ENCODE measurements around the gene SEC14L3. TPM values are rescaled to one million over a fixed set of nuclear protein-coding genes. Genes with fewer than 3 reads are reported as not detected.

SEC14L3 gene
- polyA plus RNA-seq, 1 of the 3 experiments (the other 2 are of a cell fraction), result not detected

- Histone ChIP-seq H3K4me3 (ENCODE audit: low read depth in 2 of 2, low read length in 1 of 2) (no peak overlapping the region), H3K9ac (no peak overlapping the region), H3K36me3 (replicated peaks in 1 of 2; ENCODE audit: control insufficient read depth in 1 of 2, insufficient read depth in 2 of 2, low read length in 1 of 2) (no peaks in the 10 kb centered on the region), H3K27me3 (ENCODE audit: insufficient read depth) (no peaks in the 10 kb centered on the region; the same call in 1 of the 2 replicates), H3F3A (replicated peaks; ENCODE audit: insufficient read depth) (no peaks in the 10 kb centered on the region), H3K4me1 (ENCODE audit: control insufficient read depth in 1 of 2, insufficient read depth in 2 of 2, low read depth in 1 of 2, low read length in 1 of 2) (no peaks in the 10 kb centered on the region; a peak in 1 of 4 replicates), H3K9me3 (no peaks in the 10 kb centered on the region), H3K4me2 (no peak overlapping the region), H4K20me1 (ENCODE audit: insufficient read depth) (no peaks in the 10 kb centered on the region), H3K79me2 (ENCODE audit: insufficient read depth) (no peaks in the 10 kb centered on the region), H3K27ac (ENCODE audit: low read depth in 2 of 2, low read length in 1 of 2) (no peak overlapping the region), H2AFZ (ENCODE audit: low read depth) (no peak overlapping the region), H3K9me2 (no peaks in the 10 kb centered on the region)
- 81% methylated on average over 7 of the region's 11 CpGs for WGBS (ENCODE audit: low lambda C conversion rate)
- POLR2A ChIA-PET, result no interaction called here
- CTCF ChIA-PET, result no interaction called here
- DNase-seq, result no peak
- no peak for TF ChIP-seq POLR2AphosphoS5 (IDR thresholded peaks at IDR 0.05; ENCODE audit: low read depth, low read length)
- no peak for TF ChIP-seq NRF1 (IDR thresholded peaks at IDR 0.05; ENCODE audit: low read depth, low read length)
- TF ChIP-seq SMC3 (IDR thresholded peaks at IDR 0.05; ENCODE audit: low read depth, low read length), result no peak
- TF ChIP-seq TEAD4 (IDR thresholded peaks at IDR 0.05; ENCODE audit: borderline replicate concordance, insufficient read depth), result no peak
- TF ChIP-seq CTCF (IDR thresholded peaks at IDR 0.05), result no peak
- no peak for TF ChIP-seq SIN3A (IDR thresholded peaks at IDR 0.05; ENCODE audit: borderline replicate concordance, low read depth, low read length)
- TF ChIP-seq FOXM1 (IDR thresholded peaks at IDR 0.05; ENCODE audit: low read depth), result no peak
Observed at GRCh38 chr22:30490399-30490798, 18.6 kb upstream of the SEC14L3 start.

GRCh38 chr22:30488121-30488520 is 16.3 kb upstream of the SEC14L3 start:
- no peak for DNase-seq
- ChIA-PET CTCF (interaction anchor here (1.6 kb wide), 1 partner anchor 13 kb away, joined by 6 read pairs; no protein-coding TSS in a partner anchor), POLR2A (no interaction called here)
- Histone ChIP-seq H3K4me3 (ENCODE audit: low read depth in 2 of 2, low read length in 1 of 2) (no peak overlapping the region), H3K27ac (ENCODE audit: low read depth in 2 of 2, low read length in 1 of 2) (no peak overlapping the region), H3K4me2 (no peak overlapping the region), H2AFZ (ENCODE audit: low read depth) (no peak overlapping the region), H3K79me2 (ENCODE audit: insufficient read depth) (no peaks in the 10 kb centered on the region), H3K9me2 (no peaks in the 10 kb centered on the region), H3K27me3 (ENCODE audit: insufficient read depth) (no peaks in the 10 kb centered on the region), H3K36me3 (replicated peaks in 1 of 2; ENCODE audit: control insufficient read depth in 1 of 2, insufficient read depth in 2 of 2, low read length in 1 of 2) (no peaks in the 10 kb centered on the region), H3K9ac (no peak overlapping the region), H3F3A (replicated peaks; ENCODE audit: insufficient read depth) (no peaks in the 10 kb centered on the region), H4K20me1 (ENCODE audit: insufficient read depth) (no peaks in the 10 kb centered on the region), H3K9me3 (no peaks in the 10 kb centered on the region), H3K4me1 (ENCODE audit: control insufficient read depth in 1 of 2, insufficient read depth in 2 of 2, low read depth in 1 of 2, low read length in 1 of 2) (no peaks in the 10 kb centered on the region; a peak in 1 of 4 replicates)
- WGBS (ENCODE audit: low lambda C conversion rate), result 63% methylated on average over 7 of the region's 7 CpGs
- TF ChIP-seq MEF2A (IDR thresholded peaks at IDR 0.05; ENCODE audit: borderline replicate concordance, low read depth) (no peak), GABPA (IDR thresholded peaks at IDR 0.05; ENCODE audit: low read depth) (no peak), FOXJ3 (CRISPR knock-in tag; IDR thresholded peaks at IDR 0.05) (no peak)

GRCh38 chr22:30486661-30487115 is 14.9 kb upstream of the SEC14L3 start:
- H3K79me2 ChIP-seq (ENCODE audit: insufficient read depth), result no peaks in the 10 kb centered on the region
- H2AFZ ChIP-seq (ENCODE audit: low read depth), result no peak overlapping the region
- CTCF ChIA-PET, result interaction anchor here (0.7 to 3.7 kb wide), 9 partner anchors 9 to 1268 kb away, joined by 3 to 28 read pairs (median 4); partner anchors contain the start of genes RNF215 and SEC14L3
- no peaks in the 10 kb centered on the region for H3K9me2 ChIP-seq
- no peak for DNase-seq
- H3K4me1 ChIP-seq (ENCODE audit: control insufficient read depth in 1 of 2, insufficient read depth in 2 of 2, low read depth in 1 of 2, low read length in 1 of 2), result no peaks in the 10 kb centered on the region; a peak in 1 of 4 replicates
- no peaks in the 10 kb centered on the region for H3K27me3 ChIP-seq (ENCODE audit: insufficient read depth)
- no peaks in the 10 kb centered on the region for H4K20me1 ChIP-seq (ENCODE audit: insufficient read depth)
- TF ChIP-seq NFIC (IDR thresholded peaks at IDR 0.05; ENCODE audit: borderline replicate concordance), result no peak
- no peak for TF ChIP-seq IRF3 (IDR thresholded peaks at IDR 0.05; ENCODE audit: low read depth, low read length)
- no peak for TF ChIP-seq MAX (IDR thresholded peaks at IDR 0.05; ENCODE audit: low read depth)
- no peak for TF ChIP-seq MXI1 (IDR thresholded peaks at IDR 0.05; ENCODE audit: low read depth, low read length)
- no peak for TF ChIP-seq RFX5 (IDR thresholded peaks at IDR 0.05; ENCODE audit: low read length)
- no peak for TF ChIP-seq RXRA (IDR thresholded peaks at IDR 0.05; ENCODE audit: borderline replicate concordance, low read depth)
- TF ChIP-seq NRF1 (IDR thresholded peaks at IDR 0.05; ENCODE audit: low read depth, low read length), result no peak
- TF ChIP-seq YY1 (IDR thresholded peaks at IDR 0.05; ENCODE audit: low read depth), result no peak
- TF ChIP-seq PBX3 (IDR thresholded peaks at IDR 0.05), result no peak
- no peak overlapping the region for H3K4me2 ChIP-seq
- no peaks in the 10 kb centered on the region for H3K36me3 ChIP-seq (replicated peaks in 1 of 2; ENCODE audit: control insufficient read depth in 1 of 2, insufficient read depth in 2 of 2, low read length in 1 of 2)
- no peak overlapping the region for H3K27ac ChIP-seq (ENCODE audit: low read depth in 2 of 2, low read length in 1 of 2)
- no peak overlapping the region for H3K9ac ChIP-seq
- no peaks in the 10 kb centered on the region for H3K9me3 ChIP-seq
- POLR2A ChIA-PET, result interaction anchor here (0.5 kb wide), 1 partner anchor 60 kb away, joined by 3 read pairs; no protein-coding TSS in a partner anchor
- H3K4me3 ChIP-seq (ENCODE audit: low read depth in 2 of 2, low read length in 1 of 2), result no peak overlapping the region
- H3F3A ChIP-seq (replicated peaks; ENCODE audit: insufficient read depth), result no peaks in the 10 kb centered on the region
- 75% methylated on average over 8 of the region's 8 CpGs for WGBS (ENCODE audit: low lambda C conversion rate)

Measured in SK-N-SH (cell line).